ENCODE measurements around the gene CCHCR1.
A peak's percentile ranks its signal among the peaks of the same experiment; 100 is the strongest.

Gene CCHCR1

GRCh38 chr6:31161216-31162126 is 3.9 kb upstream of the CCHCR1 start:
- DNase-seq, result no peak

- DNase-seq, result peak; percentile 57
Measured at GRCh38 chr6:31158863-31159855, 1.6 kb upstream of the CCHCR1 start.

- peak; percentile 100 for DNase-seq
Measured at GRCh38 chr6:31158140-31158862, 699 bp upstream of the CCHCR1 start, which contains the start of gene TCF19. Gene TCF19, plus strand, starts transcription at chr6:31158589. Its CDS starts 881 bp downstream, at chr6:31159470.

- no peak for DNase-seq
Measured at GRCh38 chr6:31156641-31157040, 961 bp downstream of the CCHCR1 start.

- DNase-seq, result no peak
Measured at GRCh38 chr6:31154436-31154835, 3.2 kb downstream of the CCHCR1 start.

- DNase-seq, result no peak
Measured at GRCh38 chr6:31152781-31153180, 4.8 kb downstream of the CCHCR1 start.

- DNase-seq, result no peak
Measured at GRCh38 chr6:31149827-31150447, 7.7 kb downstream of the CCHCR1 start.

- DNase-seq, result no peak
Measured at GRCh38 chr6:31145386-31145785, 12.2 kb downstream of the CCHCR1 start.

DNA sequence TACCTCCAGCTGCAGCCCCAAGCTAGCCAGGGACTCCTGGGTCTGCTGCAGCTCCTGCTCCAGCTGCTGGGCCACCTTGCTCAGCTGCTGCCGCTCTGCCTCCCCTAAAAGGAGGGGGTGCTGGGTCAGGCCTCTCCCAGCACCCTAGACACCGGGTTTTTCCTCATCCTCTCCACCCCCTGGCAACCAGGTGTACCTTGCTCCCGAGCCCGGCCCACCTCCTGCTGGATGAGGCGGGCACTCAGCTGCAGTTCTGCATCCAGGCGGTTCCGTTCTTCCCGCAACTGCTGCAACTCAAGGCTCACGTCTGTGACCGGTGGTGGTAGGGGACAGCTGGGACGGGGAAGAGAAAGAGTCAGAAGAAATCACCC is 12.6 kb downstream of the CCHCR1 start:
- DNase-seq, result no peak

GRCh38 chr6:31144296-31144969 is 13.2 kb downstream of the CCHCR1 start:
- no peak for DNase-seq

GRCh38 chr6:31143148-31143547 is 14.5 kb downstream of the CCHCR1 start:
- DNase-seq, result no peak

DNA sequence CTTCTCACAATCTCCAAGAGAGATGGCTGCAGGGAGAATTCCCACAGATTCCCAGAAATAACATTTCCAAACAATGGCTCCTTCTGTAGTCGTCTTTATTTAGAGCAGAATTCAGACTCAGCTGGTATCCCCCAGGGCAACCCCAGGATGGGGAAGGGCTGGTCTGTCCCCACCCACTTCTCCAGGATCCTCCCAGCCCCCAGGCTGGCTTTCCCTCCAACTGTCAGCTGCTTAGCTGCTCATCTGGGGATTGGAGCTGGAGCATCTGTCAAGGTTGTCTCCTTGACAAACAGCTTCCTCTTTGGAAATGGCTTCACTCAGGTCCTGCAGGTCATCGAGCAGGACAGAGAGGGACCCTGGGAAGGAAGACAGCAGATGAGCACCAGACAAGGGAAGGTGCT is 15.2 kb downstream of the CCHCR1 start:
- no peak for DNase-seq

GRCh38 chr6:31140643-31141042 is 17.0 kb downstream of the CCHCR1 start:
- no peak for DNase-seq

- DNase-seq, result no peak
Measured at GRCh38 chr6:31139599-31139998, 18.0 kb downstream of the CCHCR1 start.

- DNase-seq, result no peak
Measured at GRCh38 chr6:31138982-31139381, 18.6 kb downstream of the CCHCR1 start, which contains the start of gene PSORS1C2. Gene PSORS1C2, minus strand, starts transcription at chr6:31139066. Its CDS starts 40 bp downstream, at chr6:31139026.

GRCh38 chr6:31135710-31136109 is 21.9 kb downstream of the CCHCR1 start:
- DNase-seq, result no peak

DNA sequence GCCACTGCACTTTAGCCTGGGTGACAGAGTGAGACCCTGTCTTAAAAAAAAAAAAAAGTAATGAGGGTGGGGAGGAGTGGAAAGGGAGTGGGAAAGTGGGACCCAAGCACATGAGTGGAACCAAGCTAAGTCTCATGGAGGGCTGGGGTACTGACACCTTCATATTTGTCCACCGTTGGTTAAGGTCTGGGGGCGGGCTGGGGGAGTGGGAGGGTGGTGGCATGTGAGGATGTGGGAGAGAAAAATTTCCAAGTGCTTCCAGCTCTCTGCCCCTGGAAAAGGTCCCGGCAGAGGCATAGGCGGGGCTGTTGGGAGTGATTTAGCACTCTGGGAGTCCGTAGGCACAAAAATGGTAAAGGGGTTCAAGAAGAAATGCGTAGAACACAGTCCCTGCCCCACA is 24.8 kb downstream of the CCHCR1 start:
- no peak for DNase-seq

GRCh38 chr6:31131595-31131994 is 26.0 kb downstream of the CCHCR1 start:
- DNase-seq, result no peak

DNA sequence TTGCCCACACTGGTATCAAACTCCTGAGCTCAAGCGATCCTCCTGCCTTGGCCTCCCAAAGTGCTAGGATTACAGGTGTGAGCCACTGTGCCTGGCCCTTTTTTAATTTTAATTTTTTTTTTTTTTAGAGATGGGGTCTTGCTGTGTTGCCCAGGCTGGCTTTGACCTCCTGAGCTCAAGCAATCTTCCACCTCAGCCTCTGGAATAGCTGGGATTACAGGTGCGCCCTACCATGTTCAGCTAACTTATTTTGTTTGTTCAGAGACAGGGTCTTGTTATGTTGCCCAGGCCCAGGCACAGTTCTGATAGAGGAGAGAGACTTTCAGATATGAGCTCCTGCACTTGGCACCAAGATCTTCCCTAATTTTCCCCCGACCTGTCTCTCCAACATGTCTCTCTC is 26.9 kb downstream of the CCHCR1 start:
- DNase-seq, result no peak

DNA sequence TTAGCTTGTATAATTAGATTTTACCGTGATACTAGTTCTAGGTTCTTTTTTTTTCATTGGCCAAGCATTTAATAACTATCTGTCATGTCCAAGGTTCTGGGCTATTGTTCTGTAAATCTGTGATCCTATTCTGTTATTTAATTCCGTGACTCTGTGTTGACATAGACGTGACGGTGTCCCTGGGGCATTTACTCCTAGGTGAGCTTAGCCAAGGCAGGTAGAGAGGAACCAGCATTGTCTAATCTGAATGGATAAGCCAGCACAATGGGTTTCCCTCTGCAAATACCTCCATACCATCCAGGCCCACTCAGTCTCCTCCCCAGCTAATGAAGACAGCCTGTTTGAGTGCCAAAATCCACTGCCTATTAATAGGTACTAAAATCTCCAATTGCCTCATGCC is 28.5 kb downstream of the CCHCR1 start:
- no peak for DNase-seq

DNA sequence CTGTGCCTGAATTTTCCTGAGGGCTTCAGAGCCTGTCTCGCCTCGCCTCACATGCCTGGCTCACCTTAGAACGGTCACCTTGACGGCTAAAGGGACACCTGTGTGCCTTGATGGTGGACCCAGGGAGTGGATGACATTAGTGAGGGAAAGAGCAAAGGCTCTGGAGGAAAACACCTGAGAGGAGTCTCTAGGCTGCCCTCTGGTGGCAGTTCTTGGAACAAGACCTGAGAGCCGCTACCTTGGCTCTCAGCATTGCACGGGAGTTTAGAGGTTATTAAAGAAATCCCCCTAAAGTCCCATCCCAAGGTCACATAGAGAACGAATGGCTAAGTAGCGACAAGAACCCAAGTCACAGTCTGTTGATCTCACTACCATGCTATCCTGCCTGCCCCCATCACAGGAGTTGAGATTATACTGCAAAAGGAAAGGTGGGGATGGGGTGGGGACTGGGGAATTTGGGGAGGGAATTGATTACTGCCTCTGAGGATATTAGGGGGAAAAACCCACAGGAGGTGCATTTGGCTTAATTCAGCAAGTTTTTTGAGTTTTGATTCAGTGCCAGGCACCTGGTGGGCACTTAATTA is 29.4 kb downstream of the CCHCR1 start:
- peak; percentile 68 for DNase-seq

Measured in hematopoietic multipotent progenitor cell treated with erythropoietin and hydrocortisone succinate and interleukin-3 and kit ligand, for 4 days (in vitro differentiated cells).